Measurements from ENCODE around the gene SAP30L. TPM values are rescaled to one million over a fixed set of nuclear protein-coding genes. Genes with fewer than 3 reads are reported as not detected.

SAP30L gene
- total RNA-seq, 4 donors from 2014 or later: 34.9 to 54.9 (median 46.2) TPM

GRCh38 chr5:154470947-154471870 lies 25.4 kb downstream of the SAP30L start:
- H3K27me3 ChIP-seq: peaks cover 14 to 82% (median 52%) of the 10 kb centered on the region in 4 donors
- TF ChIP-seq POLR2AphosphoS5 (IDR thresholded peaks at IDR 0.05) (no peak), POLR2A (IDR thresholded peaks at IDR 0.05; ENCODE audit: low read depth) (no peak)
- intact Hi-C loops (cut with DNase I): no loop called here
- peaks cover 27 to 41% (median 32%) of the 10 kb centered on the region in 4 donors for H3K4me1 ChIP-seq
- H3K36me3 ChIP-seq: no peaks in the 10 kb centered on the region
- H3K4me3 ChIP-seq: no peak overlapping the region
- 29% methylated on average over 11 of the region's 11 CpGs for WGBS
- DNase-seq (ENCODE audit: extremely low spot score): no peak
- no peaks in the 10 kb centered on the region for H3K9me3 ChIP-seq
- H3K27ac ChIP-seq (replicated peaks in 1 of 4): no peak overlapping the region

GRCh38 chr5:154472871-154473580 lies 27.2 kb downstream of the SAP30L start:
- H3K4me3 ChIP-seq: peak overlapping the region in 2 of 4 donors; percentile 10 to 12
- intact Hi-C loops (cut with DNase I): no loop called here
- H3K36me3 ChIP-seq: no peaks in the 10 kb centered on the region
- H3K27me3 ChIP-seq: peaks cover 22 to 97% (median 70%) of the 10 kb centered on the region in 4 donors
- H3K4me1 ChIP-seq: peaks cover 45 to 59% (median 48%) of the 10 kb centered on the region in 4 donors
- TF ChIP-seq POLR2AphosphoS5 (IDR thresholded peaks at IDR 0.05): no peak
- TF ChIP-seq EP300 (IDR thresholded peaks at IDR 0.05): no peak
- TF ChIP-seq POLR2A (IDR thresholded peaks at IDR 0.05; ENCODE audit: low read depth): no peak
- no peak for TF ChIP-seq CTCF (IDR thresholded peaks at IDR 0.05)
- H3K27ac ChIP-seq (replicated peaks in 1 of 4): no peak overlapping the region
- H3K9me3 ChIP-seq: no peaks in the 10 kb centered on the region
- DNase-seq (ENCODE audit: extremely low spot score): no peak
- 9% methylated on average over 23 of the region's 35 CpGs for WGBS

- Histone ChIP-seq H3K9me3 (no peaks in the 10 kb centered on the region), H3K4me3 (peak overlapping the region in 2 of 4 donors; percentile 10 to 12), H3K27ac (replicated peaks in 1 of 4) (no peak overlapping the region), H3K4me1 (peaks cover 52 to 66% (median 56%) of the 10 kb centered on the region in 4 donors), H3K36me3 (no peaks in the 10 kb centered on the region), H3K27me3 (peaks cover 22 to 100% (median 77%) of the 10 kb centered on the region in 4 donors)
- TF ChIP-seq POLR2A (IDR thresholded peaks at IDR 0.05; ENCODE audit: low read depth): no peak
- TF ChIP-seq CTCF (IDR thresholded peaks at IDR 0.05): no peak
- no peak for TF ChIP-seq EP300 (IDR thresholded peaks at IDR 0.05)
- no peak for TF ChIP-seq POLR2AphosphoS5 (IDR thresholded peaks at IDR 0.05)
- DNase-seq (ENCODE audit: extremely low spot score): no peak
- intact Hi-C loops (cut with DNase I): no loop called here
- WGBS: 9% methylated on average over 38 of the region's 40 CpGs
Observed at GRCh38 chr5:154473581-154474283, 27.9 kb downstream of the SAP30L start.

GRCh38 chr5:154474396-154475334 lies 28.9 kb downstream of the SAP30L start:
- intact Hi-C loops (cut with DNase I): no loop called here
- DNase-seq (ENCODE audit: extremely low spot score): no peak
- H3K36me3 ChIP-seq: no peaks in the 10 kb centered on the region
- TF ChIP-seq EP300 (IDR thresholded peaks at IDR 0.05) (no peak), POLR2A (IDR thresholded peaks at IDR 0.05; ENCODE audit: low read depth) (no peak), POLR2AphosphoS5 (IDR thresholded peaks at IDR 0.05) (no peak), CTCF (IDR thresholded peaks at IDR 0.05) (no peak)
- no peaks in the 10 kb centered on the region for H3K9me3 ChIP-seq
- no peak overlapping the region for H3K4me3 ChIP-seq
- peaks cover 23 to 100% (median 87%) of the 10 kb centered on the region in 4 donors for H3K27me3 ChIP-seq
- peaks cover 62 to 75% (median 64%) of the 10 kb centered on the region in 4 donors for H3K4me1 ChIP-seq
- WGBS: 11% methylated on average over 17 of the region's 17 CpGs
- H3K27ac ChIP-seq (replicated peaks in 1 of 4): no peak overlapping the region
